H1 (cell line): ENCODE data around the gene CEP76. TPM values are rescaled to one million over a fixed set of nuclear protein-coding genes. Genes with fewer than 3 reads are reported as not detected.

Experiments used
- CTCF ChIA-PET: fragments of 300-600 bp; sonication (Branson Sonifier 250); formaldehyde crosslinking; loops from one replicate; lab custom pipeline; 2021; ENCODE audit not compliant: partially characterized antibody; lab: Charles Lee
- POLR2A ChIA-PET: fragments of 300-600 bp; sonication (Branson Sonifier 250); formaldehyde crosslinking; loops from one replicate; lab custom pipeline; 2021; ENCODE audit warnings: inconsistent platforms; ENCODE audit not compliant: partially characterized antibody; lab: Charles Lee
- DNase-seq, 2 experiments: peaks; one replicate each; pipeline versions ENCODE4 v3.0.0 to v3.0.0-alpha.2; 2010 to 2022; ENCODE audit warnings: low spot score in 2 of 2, low read depth in 1 of 2, mixed read lengths in 1 of 2
- FAIRE-seq: peaks from 2 replicates; lab custom pipeline; 2011; peaks lifted over from hg19 to GRCh38; lab: Jason Lieb, UNC
- H2AFZ ChIP-seq: 2 replicates; pipeline ENCODE4 v1.8.1; 2012; ENCODE audit warnings: low read length, inconsistent platforms
- H2AK5ac ChIP-seq: 2 replicates; pipeline ENCODE4 v1.6.1; 2013; ENCODE audit warnings: low read depth, low read length
- H2BK120ac ChIP-seq: replicated peaks from 2 replicates; pipeline ENCODE3; 2013; ENCODE audit warnings: low read depth, low read length, inconsistent platforms
- H2BK12ac ChIP-seq: 2 replicates; pipeline ENCODE4 v1.6.1; 2013; ENCODE audit warnings: low read depth, low read length
- H2BK15ac ChIP-seq: 2 replicates; pipeline ENCODE4 v1.6.1; 2013; ENCODE audit warnings: low read length
- H2BK20ac ChIP-seq: 2 replicates; pipeline ENCODE4 v1.6.1; 2013; ENCODE audit warnings: low read length
- H2BK5ac ChIP-seq: 2 replicates; pipeline ENCODE4 v1.6.1; 2013; ENCODE audit warnings: low read depth, low read length
- H3K14ac ChIP-seq: 2 replicates; pipeline ENCODE4 v1.6.1; 2013; ENCODE audit warnings: inconsistent platforms; ENCODE audit not compliant: insufficient read length
- H3K18ac ChIP-seq: 2 replicates; pipeline ENCODE4 v1.6.1; 2013; ENCODE audit warnings: low read length; ENCODE audit errors: extremely low read depth
- H3K23ac ChIP-seq: 2 replicates; pipeline ENCODE4 v1.6.1; 2013; ENCODE audit warnings: inconsistent platforms; ENCODE audit not compliant: insufficient read length
- H3K23me2 ChIP-seq: 2 replicates; pipeline ENCODE4 v1.6.1; 2013; ENCODE audit warnings: low read depth, low read length
- H3K27ac ChIP-seq: 2 replicates; pipeline ENCODE4 v1.6.1; 2011; ENCODE audit warnings: low read depth, low read length, inconsistent platforms
- H3K27me3 ChIP-seq, 4 experiments: replicated peaks in 1 of 4; 1 replicate in 1 of 4; 2 replicates in 3 of 4; pipeline versions ENCODE4 v1.6.1 to v1.8.1; 2011 to 2013; ENCODE audit warnings: low read length in 3 of 4, mild to moderate bottlenecking in 3 of 4, inconsistent platforms in 2 of 4, mixed read lengths in 2 of 4, moderate library complexity in 1 of 4; ENCODE audit not compliant: control insufficient read depth in 3 of 4, insufficient read depth in 3 of 4; ENCODE audit errors: extremely low read depth in 1 of 4
- H3K36me3 ChIP-seq, 4 experiments: 2 replicates each; pipeline versions ENCODE4 v1.6.1 to v1.8.1; 2011 to 2013; ENCODE audit warnings: mild to moderate bottlenecking in 4 of 4, low read length in 3 of 4, moderate library complexity in 2 of 4, control low read depth in 1 of 4, inconsistent platforms in 1 of 4; ENCODE audit not compliant: insufficient read depth in 4 of 4, control insufficient read depth in 2 of 4
- H3K4ac ChIP-seq: replicated peaks from 2 replicates; pipeline ENCODE3; 2013; ENCODE audit warnings: low read length, low read depth, mixed read lengths, inconsistent platforms; ENCODE audit not compliant: insufficient read length
- H3K4me1 ChIP-seq, 4 experiments: replicated peaks in 1 of 4; 1 replicate in 1 of 4; 2 replicates in 3 of 4; pipeline versions ENCODE4 v1.6.1 to v1.8.1; 2011 to 2013; ENCODE audit warnings: low read length in 3 of 4, inconsistent platforms in 2 of 4, mixed read lengths in 1 of 4; ENCODE audit not compliant: insufficient read depth in 4 of 4, control insufficient read depth in 3 of 4
- H3K4me2 ChIP-seq, 2 experiments: 2 replicates each; pipeline versions ENCODE4 v1.6.1 to v1.8.1; 2011 to 2013; ENCODE audit warnings: low read depth in 2 of 2, low read length in 2 of 2, control low read depth in 1 of 2, inconsistent platforms in 1 of 2, mild to moderate bottlenecking in 1 of 2; ENCODE audit not compliant: insufficient read depth in 1 of 2
- H3K4me3 ChIP-seq, 4 experiments: fragments of 200-600, 300-600 bp in 1 of 4; sonication (generic), shearing (Covaris generic), sonication (Bioruptor Twin) in 1 of 4; 2 replicates each; pipeline versions ENCODE4 v1.5.1 to v1.8.1; 2011 to 2016; ENCODE audit warnings: low read length in 4 of 4, low read depth in 3 of 4, control low read depth in 2 of 4, inconsistent platforms in 2 of 4, mild to moderate bottlenecking in 2 of 4, mixed read lengths in 1 of 4, moderate library complexity in 1 of 4; ENCODE audit not compliant: insufficient read depth in 2 of 4; ENCODE audit errors: extremely low read depth in 1 of 4
- H3K56ac ChIP-seq: replicated peaks from 2 replicates; pipeline ENCODE3; 2013; ENCODE audit warnings: low read depth, mild to moderate bottlenecking, mixed read lengths, low read length, inconsistent platforms; ENCODE audit not compliant: insufficient read length
- H3K79me1 ChIP-seq: 2 replicates; pipeline ENCODE4 v1.6.1; 2013; ENCODE audit warnings: low read depth, low read length, control low read depth
- H3K79me2 ChIP-seq, 2 experiments: 2 replicates each; pipeline versions ENCODE4 v1.6.1 to v1.8.1; 2012 to 2013; ENCODE audit warnings: low read length in 2 of 2, mild to moderate bottlenecking in 2 of 2, inconsistent platforms in 1 of 2; ENCODE audit not compliant: insufficient read depth in 2 of 2, control insufficient read depth in 1 of 2
- H3K9ac ChIP-seq, 4 experiments: replicated peaks in 1 of 4; 1 replicate in 1 of 4; 2 replicates in 3 of 4; pipeline versions ENCODE4 v1.6.1 to v1.8.1; 2011 to 2013; ENCODE audit warnings: low read depth in 3 of 4, low read length in 3 of 4, control low read depth in 2 of 4, mild to moderate bottlenecking in 2 of 4, moderate library complexity in 2 of 4, inconsistent platforms in 1 of 4; ENCODE audit errors: extremely low read depth in 1 of 4
- H3K9me3 ChIP-seq, 2 experiments: 2 replicates each; pipeline versions ENCODE4 v1.6.1 to v1.8.1; 2012 to 2013; ENCODE audit warnings: mild to moderate bottlenecking in 2 of 2, moderate library complexity in 2 of 2, control low read depth in 1 of 2, inconsistent platforms in 1 of 2, low read depth in 1 of 2, low read length in 1 of 2, mixed read lengths in 1 of 2; ENCODE audit not compliant: insufficient read depth in 2 of 2
- H4K20me1 ChIP-seq, 2 experiments: replicated peaks in 1 of 2; 2 replicates each; pipeline versions ENCODE3 to v1.8.1; 2011 to 2013; ENCODE audit warnings: inconsistent platforms in 2 of 2, low read length in 2 of 2, mild to moderate bottlenecking in 1 of 2; ENCODE audit not compliant: insufficient read depth in 2 of 2, control insufficient read depth in 1 of 2
- H4K5ac ChIP-seq: 2 replicates; pipeline ENCODE4 v1.6.1; 2013; ENCODE audit warnings: low read length, low read depth, mixed read lengths, inconsistent platforms; ENCODE audit not compliant: insufficient read length
- H4K8ac ChIP-seq: 2 replicates; pipeline ENCODE4 v1.8.0; 2013; ENCODE audit warnings: mild to moderate bottlenecking, moderate library complexity, low read length, inconsistent platforms; ENCODE audit not compliant: insufficient read depth; ENCODE audit errors: extremely low read depth
- H4K91ac ChIP-seq: replicated peaks from 2 replicates; pipeline ENCODE3; 2013; ENCODE audit warnings: low read length, mixed read lengths, inconsistent platforms; ENCODE audit not compliant: insufficient read length
- CBX5 ChIP-seq: fragments of 300-800, 300-1000 bp; sonication (generic); IDR thresholded peaks from 2 replicates; pipeline ENCODE4 v1.7.1; 2016; ENCODE audit warnings: antibody characterized with exemption, low read length, low read depth
- CEBPB ChIP-seq: IDR thresholded peaks from 2 replicates; pipeline ENCODE4 v1.6.1; 2012; ENCODE audit warnings: low read depth, low read length
- EZH2 ChIP-seq: fragments of 200-600 bp; sonication (generic); IDR thresholded peaks from 2 replicates; pipeline ENCODE4 v1.7.1; 2012; ENCODE audit warnings: low read depth, mild to moderate bottlenecking, moderate library complexity, low read length, inconsistent platforms; ENCODE audit not compliant: severe bottlenecking
- KDM4A ChIP-seq: IDR thresholded peaks from one replicate; pipeline ENCODE4 v1.7.1; 2012; ENCODE audit warnings: low read depth, mild to moderate bottlenecking, moderate library complexity, low read length, inconsistent platforms; ENCODE audit not compliant: severe bottlenecking
- NRF1 ChIP-seq: IDR thresholded peaks from 2 replicates; pipeline ENCODE4 v1.6.1; 2011; ENCODE audit warnings: mild to moderate bottlenecking, low read depth, low read length, improper control_type of control experiment
- RAD21 ChIP-seq, 2 experiments: IDR thresholded peaks in 1 of 2; conservative IDR thresholded peaks in 1 of 2; 2 replicates each; pipeline ENCODE4 v1.6.1; 2011; ENCODE audit warnings: low read depth in 2 of 2, low read length in 2 of 2, improper control_type of control experiment in 1 of 2, inconsistent platforms in 1 of 2, mild to moderate bottlenecking in 1 of 2, moderate library complexity in 1 of 2
- WGBS, 2 experiments: shearing (Covaris generic) in 1 of 2; methylation state at CpG; one replicate each; pipeline versions ENCODE4 v1.1.6 to v1.1.7; 2013 to 2015; ENCODE audit warnings: low lambda C conversion rate in 2 of 2, mixed read lengths in 2 of 2, inconsistent platforms in 1 of 2, low coverage in 1 of 2, missing lambda C conversion rate in 1 of 2; ENCODE audit not compliant: insufficient replicate concordance in 2 of 2, insufficient coverage in 1 of 2, insufficient read length in 1 of 2; ENCODE audit errors: extremely low coverage in 1 of 2, missing lambda C conversion rate in 1 of 2; 5-methylcytosine and 5-hydroxymethylcytosine counted together
- polyA plus RNA-seq, 7 experiments: library from polyadenylated mRNA; depleted of rRNA in 3 of 7; stranded (reverse) in 5 of 7; unstranded in 2 of 7; fragments of >200 nt in 5 of 7; fragments of 200-250 nt in 2 of 7; gene quantifications; 1 replicate in 5 of 7; 2 replicates in 1 of 7; 4 replicates in 1 of 7; pipeline versions ENCODE4 v1.2.1 to v1.2.3, GENCODE V29; 2011 to 2013; ENCODE audit warnings: missing spikeins in 2 of 7, mixed read lengths in 2 of 7
- total RNA-seq: library from RNA; stranded (reverse); fragmentation: NEBNext Ultra II Directional; extraction: Animal tissue kit (Norgen Biotek cat#: 25700); gene quantifications from 2 replicates; pipeline ENCODE4 v1.2.1, GENCODE V29; 2021
- TF ChIP-seq, protein P1 (sequence below), 3 experiments: IDR thresholded peaks; 1 replicate in 2 of 3; 2 replicates in 1 of 3; pipeline versions ENCODE4 v1.5.1 to v1.6.1; 2011; ENCODE audit warnings: low read length in 3 of 3, mild to moderate bottlenecking in 3 of 3, inconsistent platforms in 2 of 3, low read depth in 1 of 3, moderate library complexity in 1 of 3; ENCODE audit not compliant: insufficient read depth in 1 of 3; ENCODE audit errors: control extremely low read depth in 1 of 3

The CEP76 gene
- total and polyA plus RNA-seq, 2 of the 8 experiments (the other 6 are each of a cell fraction or from before 2014, with no cell fraction given) = 9.0 to 18.1 TPM

DNA sequence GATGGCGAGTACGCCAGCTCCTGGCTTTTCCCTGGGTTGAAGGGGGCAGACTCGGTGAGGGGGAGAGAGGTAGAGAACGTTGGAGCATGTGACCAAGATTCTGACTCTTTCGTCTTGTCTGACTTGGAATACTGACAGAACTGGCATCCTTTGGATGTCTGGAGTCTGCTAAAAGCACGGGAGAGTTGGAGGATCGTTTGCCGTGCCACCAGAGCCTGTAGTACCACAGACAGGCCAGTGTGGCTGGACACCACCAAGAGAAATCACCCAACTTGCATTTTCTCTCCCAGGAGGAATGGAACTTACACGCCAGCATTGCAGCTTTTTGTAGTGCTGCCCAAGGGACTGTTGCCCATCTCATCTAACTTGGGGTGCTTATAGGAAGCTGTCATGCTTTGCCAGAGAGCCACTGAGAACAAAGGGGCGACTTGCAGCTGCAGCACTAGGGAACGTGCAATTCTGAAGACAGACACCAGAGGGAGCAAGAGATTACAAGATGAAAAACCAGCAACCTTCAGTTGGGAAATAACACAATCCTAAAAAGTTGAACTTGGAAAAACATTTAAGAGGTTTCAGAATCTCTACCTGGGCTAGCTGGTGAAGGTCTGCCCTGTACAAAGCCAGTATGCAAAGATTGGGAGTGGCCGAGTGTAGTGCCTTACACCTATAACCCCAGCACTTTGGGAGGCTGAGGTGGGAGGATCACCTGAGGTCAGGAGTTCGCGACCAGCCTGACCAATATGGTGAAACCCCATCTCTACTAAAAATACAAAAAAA, 24.4 kb upstream of the CEP76 start:
- Histone ChIP-seq H3K23ac (no peak overlapping the region), H2BK20ac (no peak overlapping the region), H3K9me3 (peaks cover 0 to 8% of the 10 kb centered on the region in 2 experiments; a peak in 3 of 4 replicates), H4K8ac (no peak overlapping the region), H3K79me2 (no peaks in the 10 kb centered on the region), H3K27me3 (no peaks in the 10 kb centered on the region), H4K91ac (no peak overlapping the region), H3K18ac (no peak overlapping the region), H3K79me1 (no peaks in the 10 kb centered on the region), H3K9ac (peak overlapping the region in 1 of 4 experiments; percentile 14; a peak in 1 of 7 replicates), H2BK5ac (no peak overlapping the region), H4K20me1 (peaks cover 0 to 1% of the 10 kb centered on the region in 2 experiments), H4K5ac (no peak overlapping the region), H3K4me2 (no peak overlapping the region), H3K4ac (no peak overlapping the region), H2BK12ac (no peak overlapping the region), H3K23me2 (no peaks in the 10 kb centered on the region; the same call in 1 of the 2 replicates), H3K4me3 (0 out of 8 replicates have a peak overlapping the region, but pooled peaks of 1 of the 4 experiments have one; percentile 0), H3K14ac (no peak overlapping the region), H2AFZ (0 out of 2 replicates have a peak overlapping the region, but pooled peaks have one; percentile 46), H3K36me3 (peaks cover 6 to 33% (median 16%) of the 10 kb centered on the region in 4 experiments; a peak in 6 of 8 replicates), H3K4me1 (no peaks in the 10 kb centered on the region), H3K56ac (no peak overlapping the region), H2BK15ac (no peak overlapping the region), H2BK120ac (no peak overlapping the region), H2AK5ac (no peak overlapping the region), H3K27ac (no peak overlapping the region)
- POLR2A ChIA-PET = interaction anchor here (0.7 to 1.0 kb wide), 2 partner anchors 269 to 387 kb away, joined by 3 read pairs; no protein-coding TSS in a partner anchor
- 70% methylated on average over 14 of the region's 14 CpGs; no CpG with 5 or more reads in 1 of the 2 experiments for WGBS, 2 experiments
- TF ChIP-seq EZH2 (no peak), RAD21 (IDR thresholded peaks at IDR 0.05 in 1 of 2, conservative IDR thresholded peaks at IDR 0.05 in 1 of 2; ENCODE audit: low read depth in 2 of 2, low read length in 2 of 2) (peak; percentile 91 to 93), CBX5 (no peak), KDM4A (no peak), NRF1 (no peak), CEBPB (0 out of 2 replicates have a peak, but pooled peaks have one; percentile 46)
- TF ChIP-seq, protein P1, sequence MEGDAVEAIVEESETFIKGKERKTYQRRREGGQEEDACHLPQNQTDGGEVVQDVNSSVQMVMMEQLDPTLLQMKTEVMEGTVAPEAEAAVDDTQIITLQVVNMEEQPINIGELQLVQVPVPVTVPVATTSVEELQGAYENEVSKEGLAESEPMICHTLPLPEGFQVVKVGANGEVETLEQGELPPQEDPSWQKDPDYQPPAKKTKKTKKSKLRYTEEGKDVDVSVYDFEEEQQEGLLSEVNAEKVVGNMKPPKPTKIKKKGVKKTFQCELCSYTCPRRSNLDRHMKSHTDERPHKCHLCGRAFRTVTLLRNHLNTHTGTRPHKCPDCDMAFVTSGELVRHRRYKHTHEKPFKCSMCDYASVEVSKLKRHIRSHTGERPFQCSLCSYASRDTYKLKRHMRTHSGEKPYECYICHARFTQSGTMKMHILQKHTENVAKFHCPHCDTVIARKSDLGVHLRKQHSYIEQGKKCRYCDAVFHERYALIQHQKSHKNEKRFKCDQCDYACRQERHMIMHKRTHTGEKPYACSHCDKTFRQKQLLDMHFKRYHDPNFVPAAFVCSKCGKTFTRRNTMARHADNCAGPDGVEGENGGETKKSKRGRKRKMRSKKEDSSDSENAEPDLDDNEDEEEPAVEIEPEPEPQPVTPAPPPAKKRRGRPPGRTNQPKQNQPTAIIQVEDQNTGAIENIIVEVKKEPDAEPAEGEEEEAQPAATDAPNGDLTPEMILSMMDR (IDR thresholded peaks at IDR 0.05; ENCODE audit: control extremely low read depth in 1 of 3, insufficient read depth in 1 of 3, low read depth in 1 of 3, low read length in 3 of 3) = peak; percentile 55 to 84 (median 80)
- CTCF ChIA-PET = interaction anchor here (0.6 to 15.6 kb wide), 28 partner anchors 8 to 291 kb away, joined by 3 to 125 read pairs (median 3); no protein-coding TSS in a partner anchor
- DNase-seq (peak; percentile 44 to 85), FAIRE-seq (peak; percentile 93)
